Epithelial cell of esophagus (primary cell): Measurements from ENCODE around the gene NRXN3.

Source experiments
- DNase-seq: peaks from one replicate; pipeline ENCODE4 v3.0.0; 2010; ENCODE audit warnings: low read depth
- H3K4me3 ChIP-seq: 2 replicates; pipeline ENCODE4 v1.5.1; 2011; ENCODE audit warnings: mild to moderate bottlenecking, low read length, control low read depth
- CTCF ChIP-seq: IDR thresholded peaks from 2 replicates; pipeline ENCODE4 v1.5.1; 2011; ENCODE audit warnings: low read depth, mild to moderate bottlenecking, low read length, control low read depth, inconsistent platforms; ENCODE audit not compliant: insufficient read depth; ENCODE audit errors: missing control alignments

Gene NRXN3

DNA sequence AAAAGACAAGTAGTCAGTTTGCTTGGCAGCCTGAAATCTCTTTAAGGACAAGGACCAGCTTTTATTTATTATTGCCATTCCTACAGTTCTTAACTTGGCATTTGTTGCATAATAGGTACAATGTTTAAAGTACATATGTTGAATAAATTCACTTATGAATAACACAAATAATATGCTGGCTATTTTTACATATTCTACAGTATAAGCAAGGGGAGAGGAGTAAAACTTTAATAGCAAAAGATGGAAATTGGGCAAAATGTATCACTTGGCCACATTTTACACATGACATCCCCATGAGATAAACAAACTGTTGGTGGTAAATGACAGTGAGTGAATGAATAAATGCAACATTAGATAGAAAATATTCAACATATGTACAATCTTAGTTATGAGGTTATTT is 1708.1 kb downstream of the NRXN3 start:
- no peak for TF ChIP-seq CTCF
- no peak for DNase-seq
- no peak overlapping the region for H3K4me3 ChIP-seq

GRCh38 chr14:79878785-79879184 is 1708.6 kb downstream of the NRXN3 start:
- TF ChIP-seq CTCF: no peak

DNA sequence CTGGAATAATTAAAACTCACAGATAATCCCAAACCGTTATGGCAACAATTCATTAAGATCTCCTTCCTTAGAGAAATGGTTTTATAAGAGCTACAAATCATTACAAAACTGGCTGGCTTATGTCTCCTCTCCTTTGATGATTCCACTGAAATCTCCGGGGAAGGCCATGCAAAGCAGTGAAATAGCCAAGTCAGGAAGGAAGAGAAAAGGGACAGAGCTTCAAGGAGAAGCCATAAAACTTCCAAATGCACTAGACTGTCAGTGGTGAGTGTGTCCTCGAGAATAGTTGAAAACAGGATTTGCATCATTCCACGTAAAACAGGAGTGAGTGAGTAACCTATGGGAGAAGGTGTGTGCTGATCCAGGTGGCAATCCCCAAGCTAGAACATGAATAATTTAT is 1711.1 kb downstream of the NRXN3 start:
- no peak for DNase-seq
- no peak overlapping the region for H3K4me3 ChIP-seq
- no peak for TF ChIP-seq CTCF

More at GRCh38 chr14:79878785-79879184, 1708.6 kb downstream of the NRXN3 start:
- no peak overlapping the region for H3K4me3 ChIP-seq
- DNase-seq: no peak

GRCh38 chr14:79890527-79890926 is 1720.4 kb downstream of the NRXN3 start:
- TF ChIP-seq CTCF: no peak
- DNase-seq: no peak
- H3K4me3 ChIP-seq: no peak overlapping the region

DNA sequence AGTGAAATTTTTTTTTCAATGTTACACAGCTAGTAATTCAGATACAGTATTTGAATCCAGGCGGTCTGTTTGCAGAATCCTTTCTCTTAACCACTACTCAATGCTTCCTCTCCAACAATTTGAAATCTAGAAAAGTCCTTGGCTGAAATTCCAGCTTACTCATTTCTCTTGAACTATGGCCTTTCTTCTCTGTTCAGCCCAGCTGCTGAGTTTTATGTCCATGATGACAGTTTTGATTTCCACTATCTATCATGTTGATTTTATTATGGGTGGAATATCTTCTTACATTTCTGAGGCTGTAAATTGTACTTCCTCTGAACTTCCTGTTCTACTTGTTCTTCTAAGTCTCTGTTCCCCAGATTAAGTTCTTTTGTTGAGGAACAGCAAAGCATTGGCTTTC is 1725.8 kb downstream of the NRXN3 start:
- H3K4me3 ChIP-seq: no peak overlapping the region
- DNase-seq: no peak
- no peak for TF ChIP-seq CTCF

DNA sequence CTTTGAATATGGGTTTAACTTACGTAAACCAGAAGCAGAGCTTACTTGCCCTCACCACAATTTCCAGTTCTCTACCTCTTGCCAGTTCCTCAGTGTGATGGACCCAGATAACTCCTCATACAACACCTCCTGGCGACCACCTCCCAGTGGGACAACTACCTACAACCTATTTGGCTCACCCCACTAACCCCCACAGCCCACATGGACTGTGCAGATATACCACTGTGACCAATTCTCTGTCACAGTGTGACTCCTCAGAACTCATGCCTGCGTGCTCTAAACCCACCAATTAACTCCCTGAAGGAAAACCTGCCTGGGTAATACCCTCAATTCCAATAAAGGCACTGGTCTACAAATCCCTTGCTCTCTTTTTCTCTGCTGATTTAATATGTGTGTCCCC is 1729.4 kb downstream of the NRXN3 start:
- no peak for DNase-seq
- TF ChIP-seq CTCF: no peak

GRCh38 chr14:79904497-79904896 is 1734.3 kb downstream of the NRXN3 start:
- no peak overlapping the region for H3K4me3 ChIP-seq
- DNase-seq: no peak
- no peak for TF ChIP-seq CTCF

More for the DNA sequence above, 1729.4 kb downstream of the NRXN3 start:
- no peak overlapping the region for H3K4me3 ChIP-seq
